OCI-LY1 (cell line): ENCODE data around the gene CSE1L.

Experiments
- H2AFZ ChIP-seq: fragments of 200-600 bp; sonication (generic), shearing (Covaris generic); 2 replicates; pipeline ENCODE4 v1.6.0; 2014; ENCODE audit warnings: antibody characterized with exemption, mild to moderate bottlenecking, low read length
- H3F3A ChIP-seq: fragments of 200-600 bp; sonication (generic), shearing (Covaris generic); 2 replicates; pipeline ENCODE4 v1.6.0; 2014; ENCODE audit warnings: mild to moderate bottlenecking, antibody characterized with exemption, low read length, moderate library complexity; ENCODE audit not compliant: insufficient read depth
- H3K27ac ChIP-seq: fragments of 200-600 bp; sonication (generic); 2 replicates; pipeline ENCODE4 v1.5.1; 2014; ENCODE audit warnings: low read length, mixed run types, mild to moderate bottlenecking, low read depth; ENCODE audit not compliant: poor library complexity, severe bottlenecking
- H3K27me3 ChIP-seq: fragments of 200-600 bp; sonication (generic); 2 replicates; pipeline ENCODE4 v1.6.0; 2014; ENCODE audit warnings: antibody characterized with exemption, mild to moderate bottlenecking, low read length, moderate library complexity; ENCODE audit not compliant: insufficient read depth
- H3K36me3 ChIP-seq: fragments of 200-600 bp; sonication (generic); 2 replicates; pipeline ENCODE4 v1.6.1; 2014; ENCODE audit warnings: mild to moderate bottlenecking, antibody characterized with exemption, low read length, moderate library complexity, mixed read lengths; ENCODE audit not compliant: insufficient read depth
- H3K4me1 ChIP-seq: fragments of 200-600 bp; sonication (generic); 2 replicates; pipeline ENCODE4 v1.5.1; 2014; ENCODE audit warnings: mild to moderate bottlenecking, low read length, moderate library complexity; ENCODE audit not compliant: insufficient read depth, severe bottlenecking
- H3K4me2 ChIP-seq: fragments of 200-600 bp; sonication (generic), shearing (Covaris generic); 2 replicates; pipeline ENCODE4 v1.6.1; 2014; ENCODE audit warnings: low read length
- H3K4me3 ChIP-seq: fragments of 200-600 bp; sonication (generic); 2 replicates; pipeline ENCODE4 v1.5.1; 2014; ENCODE audit warnings: low read length, low read depth, mild to moderate bottlenecking, mixed read lengths; ENCODE audit not compliant: poor library complexity, severe bottlenecking
- H3K79me2 ChIP-seq: fragments of 200-600 bp; shearing (Covaris generic); 2 replicates; pipeline ENCODE4 v1.6.1; 2016; ENCODE audit warnings: mixed run types, low read length, mixed read lengths; ENCODE audit not compliant: insufficient read depth
- H3K9ac ChIP-seq: fragments of 200-600 bp; sonication (generic), shearing (Covaris generic); 2 replicates; pipeline ENCODE4 v1.6.1; 2014; ENCODE audit warnings: mild to moderate bottlenecking, low read length, mixed read lengths
- H3K9me2 ChIP-seq: fragments of 200-600 bp; sonication (generic), shearing (Covaris generic); 2 replicates; pipeline ENCODE4 v1.6.1; 2014; ENCODE audit warnings: low read depth, mild to moderate bottlenecking, low read length, mixed read lengths
- H3K9me3 ChIP-seq: fragments of 200-600 bp; shearing (Covaris generic); 2 replicates; pipeline ENCODE4 v1.6.1; 2014; ENCODE audit warnings: low read length, mixed read lengths
- H4K20me1 ChIP-seq: fragments of 200-600 bp; sonication (generic), shearing (Covaris generic); 2 replicates; pipeline ENCODE4 v1.6.0; 2016; ENCODE audit warnings: mild to moderate bottlenecking, low read length; ENCODE audit not compliant: insufficient read depth
- EZH2 ChIP-seq: fragments of 200-600 bp; sonication (generic), shearing (Covaris generic); IDR thresholded peaks from 2 replicates; pipeline ENCODE4 v1.8.0; 2017; ENCODE audit warnings: borderline replicate concordance, mixed run types, mild to moderate bottlenecking, antibody characterized with exemption, low read length, moderate library complexity, mixed read lengths
- TF ChIP-seq, protein P1 (sequence below): fragments of 200-600 bp; sonication (generic), shearing (Covaris generic); IDR thresholded peaks from 2 replicates; pipeline ENCODE4 v1.5.1; 2017; ENCODE audit warnings: mild to moderate bottlenecking, antibody characterized with exemption, low read length, moderate library complexity, mixed read lengths

Gene CSE1L

DNA sequence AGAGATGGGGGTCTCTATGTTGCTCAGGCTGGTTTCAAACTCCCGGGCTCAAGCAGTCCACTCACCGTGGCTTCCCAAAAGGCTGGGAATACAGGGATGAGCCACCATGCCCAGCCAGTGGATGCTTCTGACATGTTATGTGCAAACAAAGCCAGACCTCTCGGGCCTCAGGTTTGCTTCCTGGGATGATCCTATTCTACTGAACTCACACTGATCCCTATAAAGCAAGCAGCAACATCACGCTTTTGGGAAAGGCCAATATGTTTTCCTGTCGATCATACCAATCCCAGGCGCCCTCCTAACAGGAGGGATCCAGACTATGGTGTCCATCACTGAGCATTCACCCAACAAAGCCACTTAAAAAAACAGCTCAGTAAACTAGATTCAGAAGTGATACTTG lies 60.2 kb downstream of the CSE1L start:
- peaks cover 2% of the 10 kb centered on the region; the same call in 1 of the 2 replicates for H3F3A ChIP-seq
- H3K4me1 ChIP-seq, result no peaks in the 10 kb centered on the region
- TF ChIP-seq, protein P1, sequence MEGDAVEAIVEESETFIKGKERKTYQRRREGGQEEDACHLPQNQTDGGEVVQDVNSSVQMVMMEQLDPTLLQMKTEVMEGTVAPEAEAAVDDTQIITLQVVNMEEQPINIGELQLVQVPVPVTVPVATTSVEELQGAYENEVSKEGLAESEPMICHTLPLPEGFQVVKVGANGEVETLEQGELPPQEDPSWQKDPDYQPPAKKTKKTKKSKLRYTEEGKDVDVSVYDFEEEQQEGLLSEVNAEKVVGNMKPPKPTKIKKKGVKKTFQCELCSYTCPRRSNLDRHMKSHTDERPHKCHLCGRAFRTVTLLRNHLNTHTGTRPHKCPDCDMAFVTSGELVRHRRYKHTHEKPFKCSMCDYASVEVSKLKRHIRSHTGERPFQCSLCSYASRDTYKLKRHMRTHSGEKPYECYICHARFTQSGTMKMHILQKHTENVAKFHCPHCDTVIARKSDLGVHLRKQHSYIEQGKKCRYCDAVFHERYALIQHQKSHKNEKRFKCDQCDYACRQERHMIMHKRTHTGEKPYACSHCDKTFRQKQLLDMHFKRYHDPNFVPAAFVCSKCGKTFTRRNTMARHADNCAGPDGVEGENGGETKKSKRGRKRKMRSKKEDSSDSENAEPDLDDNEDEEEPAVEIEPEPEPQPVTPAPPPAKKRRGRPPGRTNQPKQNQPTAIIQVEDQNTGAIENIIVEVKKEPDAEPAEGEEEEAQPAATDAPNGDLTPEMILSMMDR, result no peak
- no peak for TF ChIP-seq EZH2
- no peaks in the 10 kb centered on the region for H3K9me2 ChIP-seq
- peaks cover 54% of the 10 kb centered on the region for H3K36me3 ChIP-seq
- no peaks in the 10 kb centered on the region for H3K27me3 ChIP-seq
- H4K20me1 ChIP-seq, result no peaks in the 10 kb centered on the region
- H3K4me2 ChIP-seq, result no peak overlapping the region
- no peak overlapping the region for H2AFZ ChIP-seq
- H3K79me2 ChIP-seq, result no peaks in the 10 kb centered on the region
- no peak overlapping the region for H3K9ac ChIP-seq
- no peak overlapping the region for H3K27ac ChIP-seq
- H3K9me3 ChIP-seq, result no peaks in the 10 kb centered on the region
- no peak overlapping the region for H3K4me3 ChIP-seq

DNA sequence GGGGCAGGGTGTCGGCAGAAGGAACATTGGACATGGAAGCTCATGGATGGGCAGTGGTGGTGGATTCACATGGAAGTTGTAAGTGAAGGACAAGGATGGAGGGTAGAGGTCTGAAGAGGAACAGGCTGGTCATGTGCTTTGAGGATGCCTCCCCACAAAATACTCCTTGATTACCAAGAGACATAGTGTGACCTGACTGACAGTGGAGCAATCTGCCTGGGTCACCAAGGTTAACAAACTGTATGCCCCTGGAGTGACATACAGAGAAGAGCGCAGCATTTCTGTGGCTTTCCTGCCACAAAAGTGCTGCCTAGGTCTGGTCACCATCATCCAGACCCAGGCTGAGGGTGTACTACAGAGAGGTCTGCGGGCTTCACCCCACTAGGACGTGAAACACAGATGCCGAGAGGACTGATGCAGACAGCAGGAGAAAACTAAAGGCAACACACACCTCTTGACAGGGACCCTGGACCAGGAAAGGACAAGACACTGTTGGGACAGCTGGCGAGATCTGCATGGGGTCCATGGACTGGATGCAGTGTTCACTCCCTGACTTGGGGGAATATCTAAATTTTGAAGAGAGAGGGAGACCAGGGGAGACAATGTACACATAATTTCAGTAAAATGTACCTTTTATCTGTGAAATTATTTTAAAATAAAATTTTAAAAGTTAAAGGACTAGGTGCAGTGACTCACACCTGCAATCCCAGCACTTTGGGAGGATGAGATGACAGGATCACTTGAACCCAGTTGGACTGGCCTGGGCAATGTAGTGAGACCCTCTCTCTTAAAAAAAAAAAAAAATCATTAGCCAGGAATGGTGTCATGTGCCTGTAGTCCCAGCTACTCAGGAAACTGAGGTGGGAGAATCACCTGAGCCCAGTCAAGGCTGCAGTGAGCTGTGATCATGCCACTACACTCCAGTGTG lies 64.9 kb downstream of the CSE1L start:
- Histone ChIP-seq H2AFZ (no peak overlapping the region), H4K20me1 (no peaks in the 10 kb centered on the region), H3K9ac (no peak overlapping the region), H3K9me3 (no peaks in the 10 kb centered on the region), H3K4me2 (no peak overlapping the region), H3K4me3 (no peak overlapping the region), H3K36me3 (peaks cover 44% of the 10 kb centered on the region), H3K4me1 (no peaks in the 10 kb centered on the region), H3F3A (peaks cover 8% of the 10 kb centered on the region), H3K27ac (no peak overlapping the region), H3K27me3 (no peaks in the 10 kb centered on the region), H3K79me2 (no peaks in the 10 kb centered on the region), H3K9me2 (no peaks in the 10 kb centered on the region)
- no peak for TF ChIP-seq EZH2
- TF ChIP-seq, protein P1, result no peak

DNA sequence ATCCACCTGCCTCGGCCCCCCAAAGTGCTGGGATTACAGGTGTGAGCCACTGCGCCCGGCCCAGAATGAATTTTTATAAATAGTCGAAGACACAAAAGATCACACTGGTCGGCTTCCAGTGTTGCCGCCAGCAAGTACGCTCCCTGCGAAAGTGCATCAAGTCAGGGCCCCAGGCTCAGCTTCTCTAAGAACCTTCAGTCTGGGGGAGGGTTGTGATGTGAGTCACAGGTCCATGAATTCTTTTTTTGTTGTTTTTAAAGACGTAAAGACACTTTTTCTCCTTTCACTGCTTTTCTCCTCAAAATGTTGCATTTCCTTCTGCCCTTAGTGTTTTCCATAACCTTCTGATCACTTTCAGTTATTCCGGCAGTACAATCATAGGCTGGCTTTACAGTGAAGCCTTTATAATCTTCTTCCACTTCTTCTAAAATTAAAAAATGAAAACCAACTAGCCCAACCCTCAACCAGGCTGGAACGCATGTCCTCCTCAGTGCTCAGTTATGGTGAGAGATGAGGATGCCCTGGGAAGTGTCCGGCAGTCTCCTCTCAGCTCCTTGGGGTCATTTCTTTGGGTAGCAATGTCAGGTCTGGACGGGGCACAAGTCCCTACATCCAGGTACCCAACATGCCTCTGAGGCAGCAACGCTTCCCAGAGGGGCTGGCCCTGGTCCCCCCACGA lies 66.6 kb downstream of the CSE1L start:
- Histone ChIP-seq H3K27ac (no peak overlapping the region), H3K4me1 (no peaks in the 10 kb centered on the region), H3K9me3 (no peaks in the 10 kb centered on the region), H3K79me2 (no peaks in the 10 kb centered on the region), H4K20me1 (no peaks in the 10 kb centered on the region), H3K9me2 (no peaks in the 10 kb centered on the region), H3F3A (peaks cover 8% of the 10 kb centered on the region), H3K4me2 (no peak overlapping the region), H3K36me3 (peaks cover 56% of the 10 kb centered on the region), H3K9ac (no peak overlapping the region), H2AFZ (no peak overlapping the region), H3K27me3 (no peaks in the 10 kb centered on the region), H3K4me3 (no peak overlapping the region)
- no peak for TF ChIP-seq EZH2
- TF ChIP-seq, protein P1, result no peak
